ENCODE results near the gene CLEC4D. TPM values are rescaled to one million over a fixed set of nuclear protein-coding genes. Genes with fewer than 3 reads are reported as not detected.
A peak's percentile ranks its signal among the peaks of the same experiment; 100 is the strongest.
"Not testable (repeated sequence)": the region's sequence is repeated elsewhere in the genome, so short reads cannot be mapped to it uniquely, and the experiment has no call there.

Gene CLEC4D
- total RNA-seq, 3 donors from 2014 or later: 0.15 to 0.48 (median 0.33) TPM

GRCh38 chr12:8532045-8532444, 18.7 kb downstream of the CLEC4D start:
- TF ChIP-seq, protein P1, sequence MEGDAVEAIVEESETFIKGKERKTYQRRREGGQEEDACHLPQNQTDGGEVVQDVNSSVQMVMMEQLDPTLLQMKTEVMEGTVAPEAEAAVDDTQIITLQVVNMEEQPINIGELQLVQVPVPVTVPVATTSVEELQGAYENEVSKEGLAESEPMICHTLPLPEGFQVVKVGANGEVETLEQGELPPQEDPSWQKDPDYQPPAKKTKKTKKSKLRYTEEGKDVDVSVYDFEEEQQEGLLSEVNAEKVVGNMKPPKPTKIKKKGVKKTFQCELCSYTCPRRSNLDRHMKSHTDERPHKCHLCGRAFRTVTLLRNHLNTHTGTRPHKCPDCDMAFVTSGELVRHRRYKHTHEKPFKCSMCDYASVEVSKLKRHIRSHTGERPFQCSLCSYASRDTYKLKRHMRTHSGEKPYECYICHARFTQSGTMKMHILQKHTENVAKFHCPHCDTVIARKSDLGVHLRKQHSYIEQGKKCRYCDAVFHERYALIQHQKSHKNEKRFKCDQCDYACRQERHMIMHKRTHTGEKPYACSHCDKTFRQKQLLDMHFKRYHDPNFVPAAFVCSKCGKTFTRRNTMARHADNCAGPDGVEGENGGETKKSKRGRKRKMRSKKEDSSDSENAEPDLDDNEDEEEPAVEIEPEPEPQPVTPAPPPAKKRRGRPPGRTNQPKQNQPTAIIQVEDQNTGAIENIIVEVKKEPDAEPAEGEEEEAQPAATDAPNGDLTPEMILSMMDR (IDR thresholded peaks at IDR 0.05): no peak
- TF ChIP-seq POLR2AphosphoS5 (IDR thresholded peaks at IDR 0.05): no peak
- TF ChIP-seq POLR2A (IDR thresholded peaks at IDR 0.05): no peak
- H3K9me3 ChIP-seq: no peaks in the 10 kb centered on the region
- no peak for DNase-seq (ENCODE audit: low spot score in 2 of 2)
- peaks cover 0 to 13% of the 10 kb centered on the region in 2 donors for H3K27me3 ChIP-seq
- H3K4me3 ChIP-seq: no peak overlapping the region
- intact Hi-C loops (cut with DNase I; ENCODE audit: low total_unique reads): no loop called here
- no peak overlapping the region for H3K27ac ChIP-seq
- no peaks in the 10 kb centered on the region for H3K36me3 ChIP-seq
- no peaks in the 10 kb centered on the region for H3K4me1 ChIP-seq

DNA sequence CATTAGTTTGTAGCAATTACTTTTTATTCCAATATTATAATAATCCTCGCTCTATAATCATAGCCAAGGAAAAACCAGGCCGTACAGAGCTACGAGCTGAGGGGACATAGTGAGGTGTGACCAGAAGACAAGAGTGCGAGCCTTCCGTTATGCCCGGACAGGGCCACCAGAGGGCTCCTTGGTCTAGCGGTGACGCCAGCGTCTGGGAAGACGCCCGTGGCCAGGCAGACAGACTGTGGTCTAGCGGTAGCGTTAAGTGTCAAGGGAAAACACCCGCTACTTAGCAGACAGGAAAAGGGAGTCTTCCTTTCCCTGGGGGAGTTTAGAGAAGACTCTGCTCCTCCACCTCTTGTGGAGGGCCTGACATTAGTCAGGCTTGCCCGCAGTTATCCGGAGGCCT, 24.5 kb downstream of the CLEC4D start:
- H3K27me3 ChIP-seq; H3K4me3 ChIP-seq; H3K4me1 ChIP-seq; intact Hi-C loops (cut with DNase I; ENCODE audit: low total_unique reads); DNase-seq (ENCODE audit: low spot score in 2 of 2); H3K36me3 ChIP-seq; H3K9me3 ChIP-seq; H3K27ac ChIP-seq: not testable (repeated sequence)

DNA sequence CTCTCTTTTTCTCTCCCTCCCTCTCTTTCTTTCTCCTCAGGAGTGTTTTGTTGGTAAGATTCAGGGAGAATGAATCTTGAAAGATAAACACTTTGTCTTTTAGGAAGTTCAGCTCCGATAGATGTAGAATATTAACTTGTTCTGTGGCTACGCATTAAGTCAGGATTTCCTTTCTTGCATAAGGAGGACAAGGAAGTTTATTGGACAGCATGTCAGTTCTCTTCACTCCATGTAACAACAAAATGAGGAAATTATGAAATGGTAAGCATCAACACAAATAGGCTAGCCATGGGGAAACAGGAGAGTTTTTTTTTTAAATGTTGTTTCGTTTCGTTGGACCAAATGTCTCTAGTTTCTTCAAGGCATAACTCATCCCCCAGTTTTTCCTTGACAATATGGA, 27.5 kb downstream of the CLEC4D start, which contains the start of gene CLEC4E:
Gene CLEC4E, minus strand, starts transcription at position 75 of the 400 bp plus-strand sequence. CDS start 108 bp downstream, outside the sequence.
- intact Hi-C loops (cut with DNase I; ENCODE audit: low total_unique reads); H3K9me3 ChIP-seq; H3K27me3 ChIP-seq; H3K27ac ChIP-seq; DNase-seq (ENCODE audit: low spot score in 2 of 2); H3K36me3 ChIP-seq; H3K4me1 ChIP-seq: not testable (repeated sequence)
- H3K4me3 ChIP-seq: peak within 1 kb of the TSS in 1 of 3 donors; percentile 20

DNA sequence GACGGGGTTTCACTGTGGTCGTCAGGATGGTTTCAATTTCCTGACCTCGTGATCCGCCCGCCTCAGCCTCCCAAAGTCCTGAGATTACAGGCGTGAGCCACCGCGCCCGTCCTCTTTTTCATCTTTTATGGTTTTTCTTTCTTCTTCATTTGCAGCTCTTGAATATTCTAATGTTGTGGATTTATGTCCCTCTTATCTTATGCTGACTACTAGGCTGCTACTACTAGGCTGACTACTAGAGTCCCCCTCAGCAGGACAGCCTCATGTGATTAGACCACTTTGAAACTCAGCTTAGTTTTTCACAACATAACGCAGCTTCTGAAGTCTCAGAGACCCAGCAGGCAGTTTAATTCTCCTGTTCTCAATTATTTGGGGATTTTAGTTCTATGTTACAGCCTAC, 28.3 kb downstream of the CLEC4D start:
- Histone ChIP-seq H3K27ac (no peak overlapping the region), H3K9me3 (no peaks in the 10 kb centered on the region), H3K36me3 (no peaks in the 10 kb centered on the region), H3K4me3 (no peak overlapping the region), H3K4me1 (no peaks in the 10 kb centered on the region), H3K27me3 (no peaks in the 10 kb centered on the region)
- TF ChIP-seq POLR2AphosphoS5 (IDR thresholded peaks at IDR 0.05): no peak
- TF ChIP-seq, protein P1 (IDR thresholded peaks at IDR 0.05): no peak
- intact Hi-C loops (cut with DNase I; ENCODE audit: low total_unique reads): no loop called here
- DNase-seq (ENCODE audit: low spot score in 2 of 2): no peak

DNA sequence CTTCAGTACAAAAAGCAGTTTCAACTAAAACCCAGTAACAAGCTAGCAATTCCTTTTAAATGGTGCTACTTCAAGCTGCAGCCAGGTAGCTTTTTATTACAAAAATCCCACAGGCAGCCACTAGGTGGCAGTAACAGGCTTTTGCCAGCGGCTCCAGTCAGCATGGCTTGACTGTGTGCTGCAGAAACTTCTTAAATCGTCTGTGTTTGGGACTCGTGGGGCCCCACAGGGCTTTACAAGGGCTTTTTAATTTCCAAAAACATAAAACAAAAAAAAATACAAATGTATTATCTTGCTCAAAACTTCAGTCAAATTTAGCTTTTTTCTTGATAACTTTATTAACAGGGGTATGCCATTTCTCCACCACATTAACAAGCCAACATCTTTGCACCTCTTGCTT, 31.0 kb downstream of the CLEC4D start:
- H3K4me3 ChIP-seq: no peak overlapping the region

GRCh38 chr12:8546591-8546990, 33.3 kb downstream of the CLEC4D start:
- Histone ChIP-seq H3K27me3 (no peaks in the 10 kb centered on the region), H3K4me3 (no peak overlapping the region), H3K36me3 (no peaks in the 10 kb centered on the region), H3K4me1 (no peaks in the 10 kb centered on the region), H3K9me3 (no peaks in the 10 kb centered on the region), H3K27ac (no peak overlapping the region)
- intact Hi-C loops (cut with DNase I; ENCODE audit: low total_unique reads): no loop called here
- TF ChIP-seq POLR2AphosphoS5 (IDR thresholded peaks at IDR 0.05): no peak
- TF ChIP-seq POLR2A (IDR thresholded peaks at IDR 0.05): no peak
- TF ChIP-seq, protein P1 (IDR thresholded peaks at IDR 0.05): no peak
- no peak for DNase-seq (ENCODE audit: low spot score in 2 of 2)

More for the DNA sequence above, 31.0 kb downstream of the CLEC4D start:
- Histone ChIP-seq H3K27me3 (no peaks in the 10 kb centered on the region), H3K4me1 (no peaks in the 10 kb centered on the region), H3K36me3 (no peaks in the 10 kb centered on the region), H3K27ac (no peak overlapping the region), H3K9me3 (no peaks in the 10 kb centered on the region)
- intact Hi-C loops (cut with DNase I; ENCODE audit: low total_unique reads): no loop called here
- peak in 1 of 2 donors; percentile 51 for DNase-seq (ENCODE audit: low spot score in 2 of 2)
- TF ChIP-seq POLR2AphosphoS5 (IDR thresholded peaks at IDR 0.05): no peak
- TF ChIP-seq, protein P1 (IDR thresholded peaks at IDR 0.05): peak; percentile 74 to 82 (median 77)
